ENCODE results near the gene CD200R1. TPM values are rescaled to one million over a fixed set of nuclear protein-coding genes. Genes with fewer than 3 reads are reported as not detected.
A peak's percentile ranks its signal among the peaks of the same experiment; 100 is the strongest.

CD200R1 gene
- total and polyA plus RNA-seq, 2 experiments from 2014 or later = not detected

GRCh38 chr3:112990672-112991602, 16.0 kb upstream of the CD200R1 start, which contains the start of gene GTPBP8:
TSS of gene GTPBP8 (plus strand) at chr3:112990984. CDS start at chr3:112991000, 16 bp downstream.
- H3K4me2 ChIP-seq (ENCODE audit: unreplicated experiment) = peak within 1 kb of the TSS; percentile 93
- no peaks in the 10 kb centered on the region for H4K20me1 ChIP-seq (ENCODE audit: insufficient read depth)
- H3K4me3 ChIP-seq = peak within 1 kb of the TSS; percentile 96
- no peaks in the 10 kb centered on the region for H3F3A ChIP-seq (ENCODE audit: insufficient read depth)
- no peaks in the 10 kb centered on the region for H3K9me3 ChIP-seq (ENCODE audit: low read depth)
- 2 to 3% methylated on average over 69 to 70 of the region's 70 CpGs for WGBS, 2 experiments (ENCODE audit: low coverage in 1 of 2, low lambda C conversion rate in 2 of 2, missing lambda C conversion rate in 2 of 2)
- H2AFZ ChIP-seq = peak within 1 kb of the TSS; percentile 96
- peaks cover 50% of the 10 kb centered on the region for H3K79me2 ChIP-seq (ENCODE audit: insufficient read depth)
- H3K9ac ChIP-seq = peak within 1 kb of the TSS; percentile 85
- peak within 1 kb of the TSS; percentile 81 for H3K27ac ChIP-seq
- TF ChIP-seq EZH2phosphoT487 (IDR thresholded peaks at IDR 0.05; ENCODE audit: insufficient read depth, low read depth) = no peak
- TF ChIP-seq EZH2 (IDR thresholded peaks at IDR 0.05; ENCODE audit: insufficient read depth, poor library complexity, severe bottlenecking) = no peak
- H3K9me2 ChIP-seq (ENCODE audit: insufficient read depth) = no peaks in the 10 kb centered on the region
- peaks cover 15% of the 10 kb centered on the region for H3K4me1 ChIP-seq (ENCODE audit: insufficient read depth)
- no peaks in the 10 kb centered on the region for H3K27me3 ChIP-seq (replicated peaks; ENCODE audit: insufficient read depth)
- in situ Hi-C loops (cut with MboI) = no loop called here
- DNase-seq = peak; percentile 97
- no peaks in the 10 kb centered on the region; the same call in 1 of the 2 replicates for H3K36me3 ChIP-seq (ENCODE audit: low read depth)

- Histone ChIP-seq H3F3A (ENCODE audit: insufficient read depth) (no peaks in the 10 kb centered on the region), H2AFZ (no peak overlapping the region), H3K9ac (no peak overlapping the region), H4K20me1 (ENCODE audit: insufficient read depth) (no peaks in the 10 kb centered on the region), H3K79me2 (ENCODE audit: insufficient read depth) (peaks cover 19% of the 10 kb centered on the region), H3K9me2 (ENCODE audit: insufficient read depth) (no peaks in the 10 kb centered on the region), H3K9me3 (ENCODE audit: low read depth) (no peaks in the 10 kb centered on the region), H3K27ac (no peak overlapping the region), H3K4me3 (no peak overlapping the region), H3K36me3 (ENCODE audit: low read depth) (no peaks in the 10 kb centered on the region), H3K27me3 (replicated peaks; ENCODE audit: insufficient read depth) (no peaks in the 10 kb centered on the region), H3K4me1 (ENCODE audit: insufficient read depth) (peaks cover 14% of the 10 kb centered on the region), H3K4me2 (ENCODE audit: unreplicated experiment) (no peak overlapping the region)
- TF ChIP-seq EZH2phosphoT487 (IDR thresholded peaks at IDR 0.05; ENCODE audit: insufficient read depth, low read depth) = no peak
- TF ChIP-seq EZH2 (IDR thresholded peaks at IDR 0.05; ENCODE audit: insufficient read depth, poor library complexity, severe bottlenecking) = no peak
- no peak for DNase-seq
- WGBS, 2 experiments (ENCODE audit: low coverage in 1 of 2, low lambda C conversion rate in 2 of 2, missing lambda C conversion rate in 2 of 2) = 85 to 87% methylated on average over 9 of the region's 9 CpGs
- in situ Hi-C loops (cut with MboI) = loop anchor here (10.0 kb wide), 2 partner anchors 343 to 403 kb away; partner anchors contain the start of gene CCDC80
Measured at GRCh38 chr3:112987710-112988334, 12.9 kb upstream of the CD200R1 start.

GRCh38 chr3:112984485-112984884, 9.6 kb upstream of the CD200R1 start:
- H3K4me2 ChIP-seq (ENCODE audit: unreplicated experiment) = no peak overlapping the region
- no peak overlapping the region for H3K9ac ChIP-seq
- no peaks in the 10 kb centered on the region for H3K36me3 ChIP-seq (ENCODE audit: low read depth)
- H2AFZ ChIP-seq = no peak overlapping the region
- H3K4me3 ChIP-seq = no peak overlapping the region
- H3K27me3 ChIP-seq (replicated peaks; ENCODE audit: insufficient read depth) = no peaks in the 10 kb centered on the region
- H3K9me3 ChIP-seq (ENCODE audit: low read depth) = no peaks in the 10 kb centered on the region
- in situ Hi-C loops (cut with MboI) = loop anchor here (10.0 kb wide), 2 partner anchors 340 to 400 kb away; partner anchors contain the start of gene CCDC80
- H3K9me2 ChIP-seq (ENCODE audit: insufficient read depth) = no peaks in the 10 kb centered on the region
- H4K20me1 ChIP-seq (ENCODE audit: insufficient read depth) = no peaks in the 10 kb centered on the region
- no peak overlapping the region for H3K27ac ChIP-seq
- DNase-seq = no peak
- H3K79me2 ChIP-seq (ENCODE audit: insufficient read depth) = no peaks in the 10 kb centered on the region
- WGBS, 2 experiments (ENCODE audit: low coverage in 1 of 2, low lambda C conversion rate in 2 of 2, missing lambda C conversion rate in 2 of 2) = 89 to 98% methylated on average over 2 of the region's 2 CpGs
- no peak for TF ChIP-seq EZH2 (IDR thresholded peaks at IDR 0.05; ENCODE audit: insufficient read depth, poor library complexity, severe bottlenecking)
- H3K4me1 ChIP-seq (ENCODE audit: insufficient read depth) = no peaks in the 10 kb centered on the region
- no peaks in the 10 kb centered on the region for H3F3A ChIP-seq (ENCODE audit: insufficient read depth)

GRCh38 chr3:112982710-112983109, 7.8 kb upstream of the CD200R1 start:
- no peak for DNase-seq
- Histone ChIP-seq H2AFZ (no peak overlapping the region), H3K4me3 (no peak overlapping the region), H3K9ac (no peak overlapping the region), H3K4me1 (ENCODE audit: insufficient read depth) (no peaks in the 10 kb centered on the region), H3F3A (ENCODE audit: insufficient read depth) (no peaks in the 10 kb centered on the region), H4K20me1 (ENCODE audit: insufficient read depth) (no peaks in the 10 kb centered on the region), H3K9me2 (ENCODE audit: insufficient read depth) (no peaks in the 10 kb centered on the region), H3K79me2 (ENCODE audit: insufficient read depth) (no peaks in the 10 kb centered on the region), H3K27me3 (replicated peaks; ENCODE audit: insufficient read depth) (no peaks in the 10 kb centered on the region), H3K4me2 (ENCODE audit: unreplicated experiment) (no peak overlapping the region), H3K27ac (no peak overlapping the region), H3K9me3 (ENCODE audit: low read depth) (no peaks in the 10 kb centered on the region), H3K36me3 (ENCODE audit: low read depth) (no peaks in the 10 kb centered on the region)
- WGBS, 2 experiments (ENCODE audit: low coverage in 1 of 2, low lambda C conversion rate in 2 of 2, missing lambda C conversion rate in 2 of 2) = 10 to 19% methylated on average over 1 of the region's 1 CpG
- in situ Hi-C loops (cut with MboI) = loop anchor here (10.0 kb wide), 2 partner anchors 338 to 398 kb away; partner anchors contain the start of gene CCDC80
- TF ChIP-seq EZH2phosphoT487 (IDR thresholded peaks at IDR 0.05; ENCODE audit: insufficient read depth, low read depth) (no peak), EZH2 (IDR thresholded peaks at IDR 0.05; ENCODE audit: insufficient read depth, poor library complexity, severe bottlenecking) (no peak)

Data from GM23248 (cell line).